K562 (cell line): ENCODE data around the gene AFF2. TPM values are rescaled to one million over a fixed set of nuclear protein-coding genes. Genes with fewer than 3 reads are reported as not detected.

Experiments
- BHLHE40 ChIP-seq: IDR thresholded peaks from 2 replicates; pipeline ENCODE4 v1.6.1; 2011; ENCODE audit warnings: low read length, improper control_type of control experiment
- CC2D1A ChIP-seq: fragments of 450-650 bp; IDR thresholded peaks from 2 replicates; pipeline ENCODE4 v1.6.1; 2017; ENCODE audit warnings: mild to moderate bottlenecking
- EP300 ChIP-seq: IDR thresholded peaks from 2 replicates; pipeline ENCODE4 v1.6.1; 2012; ENCODE audit warnings: low read length, improper control_type of control experiment
- FOS ChIP-seq: IDR thresholded peaks from 3 replicates; pipeline ENCODE4 v1.6.1; 2011; ENCODE audit not compliant: insufficient read length; ENCODE audit errors: extremely low read depth
- GTF2F1 ChIP-seq: IDR thresholded peaks from 2 replicates; pipeline ENCODE4 v1.6.1; 2011; ENCODE audit warnings: low read depth, low read length, improper control_type of control experiment
- HMGN3 ChIP-seq: IDR thresholded peaks from 2 replicates; pipeline ENCODE4 v1.6.1; 2011; ENCODE audit warnings: borderline replicate concordance, low read depth, mild to moderate bottlenecking, mixed read lengths, low read length; ENCODE audit not compliant: insufficient read length; ENCODE audit errors: extremely low read depth
- HSF4 ChIP-seq: fragments of 250-450 bp; sonication (Bioruptor Pico); IDR thresholded peaks from 2 replicates; pipeline ENCODE4 v2.1.2; 2022; ENCODE audit warnings: mild to moderate bottlenecking, moderate library complexity, borderline replicate concordance
- MAFF ChIP-seq: IDR thresholded peaks from 2 replicates; pipeline ENCODE4 v1.6.1; 2012; ENCODE audit warnings: low read length, improper control_type of control experiment
- MAFG ChIP-seq: fragments of 450-650 bp; conservative IDR thresholded peaks from 2 replicates; pipeline ENCODE4 v1.6.1; 2016; ENCODE audit warnings: missing genetic modification characterization, missing compliant biosample characterization
- NCOR1 ChIP-seq: fragments of 450-650 bp; IDR thresholded peaks from 2 replicates; pipeline ENCODE4 v1.6.1; 2016; ENCODE audit warnings: mild to moderate bottlenecking, moderate library complexity
- PHF21A ChIP-seq: fragments of 450-650 bp; IDR thresholded peaks from 2 replicates; pipeline ENCODE4 v1.6.1; 2017; ENCODE audit warnings: low read depth, borderline replicate concordance
- SMAD2 ChIP-seq: fragments of 150-350 bp; IDR thresholded peaks from 2 replicates; pipeline ENCODE4 v1.6.1; 2014; ENCODE audit warnings: low read depth, mild to moderate bottlenecking, low read length
- SMARCE1 ChIP-seq: fragments of 450-650 bp; IDR thresholded peaks from 2 replicates; pipeline ENCODE4 v1.7.1; 2016; ENCODE audit warnings: mild to moderate bottlenecking
- TARDBP ChIP-seq: fragments of 450-650 bp; IDR thresholded peaks from 2 replicates; pipeline ENCODE4 v1.6.1; 2016
- THRB ChIP-seq: fragments of 450-650 bp; formaldehyde crosslinking; conservative IDR thresholded peaks from 2 replicates; pipeline ENCODE4 v1.4.0; 2022; ENCODE audit warnings: mild to moderate bottlenecking, missing genetic modification characterization
- U2AF2 ChIP-seq: fragments of 200-400 bp; formaldehyde crosslinking; optimal IDR thresholded peaks from 2 replicates; pipeline ENCODE3; 2017; ENCODE audit warnings: low read depth, mild to moderate bottlenecking, low read length
- ZNF217 ChIP-seq: sonication (generic); formaldehyde crosslinking; IDR thresholded peaks from 2 replicates; pipeline ENCODE4 v1.8.0; 2022; ENCODE audit warnings: mild to moderate bottlenecking, missing genetic modification reagents
- ZNF668 ChIP-seq: fragments of 250-450 bp; sonication (Bioruptor Pico); IDR thresholded peaks from 2 replicates; pipeline ENCODE4 v1.8.0; 2022; ENCODE audit warnings: mild to moderate bottlenecking, inconsistent platforms
- polyA plus RNA-seq, 8 experiments: library from polyadenylated mRNA; depleted of rRNA in 4 of 8; stranded (reverse) in 5 of 8; unstranded in 3 of 8; fragments of >200 nt; fragmentation: Nextera tagmentation in 2 of 8; fragmentation: Illumina TruSeq in 1 of 8; extraction: Ambion mirVana in 2 of 8; extraction: Trizol in 1 of 8; gene quantifications; 2 replicates each; pipeline versions ENCODE4 v1.2.1 to v1.2.3, GENCODE V29; 2011 to 2014; ENCODE audit warnings: inconsistent platforms in 1 of 8, missing spikeins in 1 of 8
- total RNA-seq, 7 experiments: library from RNA; depleted of rRNA in 6 of 7; stranded (reverse); fragments of >200 nt in 6 of 7; fragmentation: Illumina TruSeq in 2 of 7; extraction: Trizol in 2 of 7; gene quantifications; 2 replicates each; pipeline versions ENCODE4 v1.2.1 to v1.2.3, GENCODE V29; 2011 to 2021; ENCODE audit warnings: low replicate concordance in 1 of 7
- TF ChIP-seq, protein P1 (sequence below): fragments of 450-650 bp; IDR thresholded peaks from 2 replicates; pipeline ENCODE4 v1.6.1; 2016; ENCODE audit warnings: mild to moderate bottlenecking, moderate library complexity

The AFF2 gene
- total and polyA plus RNA-seq, 9 of the 15 experiments (the other 6 are each of a cell fraction or from before 2014, with no cell fraction given), result 0.01 to 0.20 (median 0.07) TPM

GRCh38 chrX:149045645-149046210 lies 545.3 kb downstream of the AFF2 start (continued):
- TF ChIP-seq HSF4 (CRISPR knock-in tag) (no peak), BHLHE40 (no peak), THRB (CRISPR knock-in tag) (no peak), CC2D1A (no peak), HMGN3 (no peak), MAFF (peak; percentile 75), MAFG (tag) (peak; percentile 39; the same call in 1 of the 2 replicates), FOS (no peak), PHF21A (no peak), GTF2F1 (no peak), NCOR1 (no peak), SMARCE1 (no peak), ZNF217 (CRISPR knock-in tag) (no peak), U2AF2 (no peak), SMAD2 (no peak), ZNF668 (CRISPR knock-in tag) (no peak), EP300 (no peak), TARDBP (no peak)
- TF ChIP-seq, protein P1, sequence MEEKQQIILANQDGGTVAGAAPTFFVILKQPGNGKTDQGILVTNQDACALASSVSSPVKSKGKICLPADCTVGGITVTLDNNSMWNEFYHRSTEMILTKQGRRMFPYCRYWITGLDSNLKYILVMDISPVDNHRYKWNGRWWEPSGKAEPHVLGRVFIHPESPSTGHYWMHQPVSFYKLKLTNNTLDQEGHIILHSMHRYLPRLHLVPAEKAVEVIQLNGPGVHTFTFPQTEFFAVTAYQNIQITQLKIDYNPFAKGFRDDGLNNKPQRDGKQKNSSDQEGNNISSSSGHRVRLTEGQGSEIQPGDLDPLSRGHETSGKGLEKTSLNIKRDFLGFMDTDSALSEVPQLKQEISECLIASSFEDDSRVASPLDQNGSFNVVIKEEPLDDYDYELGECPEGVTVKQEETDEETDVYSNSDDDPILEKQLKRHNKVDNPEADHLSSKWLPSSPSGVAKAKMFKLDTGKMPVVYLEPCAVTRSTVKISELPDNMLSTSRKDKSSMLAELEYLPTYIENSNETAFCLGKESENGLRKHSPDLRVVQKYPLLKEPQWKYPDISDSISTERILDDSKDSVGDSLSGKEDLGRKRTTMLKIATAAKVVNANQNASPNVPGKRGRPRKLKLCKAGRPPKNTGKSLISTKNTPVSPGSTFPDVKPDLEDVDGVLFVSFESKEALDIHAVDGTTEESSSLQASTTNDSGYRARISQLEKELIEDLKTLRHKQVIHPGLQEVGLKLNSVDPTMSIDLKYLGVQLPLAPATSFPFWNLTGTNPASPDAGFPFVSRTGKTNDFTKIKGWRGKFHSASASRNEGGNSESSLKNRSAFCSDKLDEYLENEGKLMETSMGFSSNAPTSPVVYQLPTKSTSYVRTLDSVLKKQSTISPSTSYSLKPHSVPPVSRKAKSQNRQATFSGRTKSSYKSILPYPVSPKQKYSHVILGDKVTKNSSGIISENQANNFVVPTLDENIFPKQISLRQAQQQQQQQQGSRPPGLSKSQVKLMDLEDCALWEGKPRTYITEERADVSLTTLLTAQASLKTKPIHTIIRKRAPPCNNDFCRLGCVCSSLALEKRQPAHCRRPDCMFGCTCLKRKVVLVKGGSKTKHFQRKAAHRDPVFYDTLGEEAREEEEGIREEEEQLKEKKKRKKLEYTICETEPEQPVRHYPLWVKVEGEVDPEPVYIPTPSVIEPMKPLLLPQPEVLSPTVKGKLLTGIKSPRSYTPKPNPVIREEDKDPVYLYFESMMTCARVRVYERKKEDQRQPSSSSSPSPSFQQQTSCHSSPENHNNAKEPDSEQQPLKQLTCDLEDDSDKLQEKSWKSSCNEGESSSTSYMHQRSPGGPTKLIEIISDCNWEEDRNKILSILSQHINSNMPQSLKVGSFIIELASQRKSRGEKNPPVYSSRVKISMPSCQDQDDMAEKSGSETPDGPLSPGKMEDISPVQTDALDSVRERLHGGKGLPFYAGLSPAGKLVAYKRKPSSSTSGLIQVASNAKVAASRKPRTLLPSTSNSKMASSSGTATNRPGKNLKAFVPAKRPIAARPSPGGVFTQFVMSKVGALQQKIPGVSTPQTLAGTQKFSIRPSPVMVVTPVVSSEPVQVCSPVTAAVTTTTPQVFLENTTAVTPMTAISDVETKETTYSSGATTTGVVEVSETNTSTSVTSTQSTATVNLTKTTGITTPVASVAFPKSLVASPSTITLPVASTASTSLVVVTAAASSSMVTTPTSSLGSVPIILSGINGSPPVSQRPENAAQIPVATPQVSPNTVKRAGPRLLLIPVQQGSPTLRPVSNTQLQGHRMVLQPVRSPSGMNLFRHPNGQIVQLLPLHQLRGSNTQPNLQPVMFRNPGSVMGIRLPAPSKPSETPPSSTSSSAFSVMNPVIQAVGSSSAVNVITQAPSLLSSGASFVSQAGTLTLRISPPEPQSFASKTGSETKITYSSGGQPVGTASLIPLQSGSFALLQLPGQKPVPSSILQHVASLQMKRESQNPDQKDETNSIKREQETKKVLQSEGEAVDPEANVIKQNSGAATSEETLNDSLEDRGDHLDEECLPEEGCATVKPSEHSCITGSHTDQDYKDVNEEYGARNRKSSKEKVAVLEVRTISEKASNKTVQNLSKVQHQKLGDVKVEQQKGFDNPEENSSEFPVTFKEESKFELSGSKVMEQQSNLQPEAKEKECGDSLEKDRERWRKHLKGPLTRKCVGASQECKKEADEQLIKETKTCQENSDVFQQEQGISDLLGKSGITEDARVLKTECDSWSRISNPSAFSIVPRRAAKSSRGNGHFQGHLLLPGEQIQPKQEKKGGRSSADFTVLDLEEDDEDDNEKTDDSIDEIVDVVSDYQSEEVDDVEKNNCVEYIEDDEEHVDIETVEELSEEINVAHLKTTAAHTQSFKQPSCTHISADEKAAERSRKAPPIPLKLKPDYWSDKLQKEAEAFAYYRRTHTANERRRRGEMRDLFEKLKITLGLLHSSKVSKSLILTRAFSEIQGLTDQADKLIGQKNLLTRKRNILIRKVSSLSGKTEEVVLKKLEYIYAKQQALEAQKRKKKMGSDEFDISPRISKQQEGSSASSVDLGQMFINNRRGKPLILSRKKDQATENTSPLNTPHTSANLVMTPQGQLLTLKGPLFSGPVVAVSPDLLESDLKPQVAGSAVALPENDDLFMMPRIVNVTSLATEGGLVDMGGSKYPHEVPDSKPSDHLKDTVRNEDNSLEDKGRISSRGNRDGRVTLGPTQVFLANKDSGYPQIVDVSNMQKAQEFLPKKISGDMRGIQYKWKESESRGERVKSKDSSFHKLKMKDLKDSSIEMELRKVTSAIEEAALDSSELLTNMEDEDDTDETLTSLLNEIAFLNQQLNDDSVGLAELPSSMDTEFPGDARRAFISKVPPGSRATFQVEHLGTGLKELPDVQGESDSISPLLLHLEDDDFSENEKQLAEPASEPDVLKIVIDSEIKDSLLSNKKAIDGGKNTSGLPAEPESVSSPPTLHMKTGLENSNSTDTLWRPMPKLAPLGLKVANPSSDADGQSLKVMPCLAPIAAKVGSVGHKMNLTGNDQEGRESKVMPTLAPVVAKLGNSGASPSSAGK, result no peak
